Adrenal gland (tissue), 5 donors: ENCODE results near the gene FGF3.

Source experiments
- POLR2A ChIP-seq, 2 donors: fragments of 450-650 bp; IDR thresholded peaks; one replicate each; pipeline ENCODE4 v1.6.1; 2017; ENCODE audit warnings: antibody characterized with exemption in 2 of 2, mild to moderate bottlenecking in 2 of 2, moderate library complexity in 1 of 2
- TF ChIP-seq, protein P1 (sequence below), 6 experiments: fragments of 450-650 bp in 4 of 6; fragments of 200-600 bp in 2 of 6; sonication (generic) in 1 of 6; IDR thresholded peaks; 1 replicate in 5 of 6; 2 replicates in 1 of 6; pipeline versions ENCODE4 v1.5.1 to v1.8.0; 2016 to 2021; ENCODE audit warnings: antibody characterized with exemption in 6 of 6, mild to moderate bottlenecking in 2 of 6, moderate library complexity in 1 of 6
- donor health status: DM: no; HTN: no; CAD: no.

DNA sequence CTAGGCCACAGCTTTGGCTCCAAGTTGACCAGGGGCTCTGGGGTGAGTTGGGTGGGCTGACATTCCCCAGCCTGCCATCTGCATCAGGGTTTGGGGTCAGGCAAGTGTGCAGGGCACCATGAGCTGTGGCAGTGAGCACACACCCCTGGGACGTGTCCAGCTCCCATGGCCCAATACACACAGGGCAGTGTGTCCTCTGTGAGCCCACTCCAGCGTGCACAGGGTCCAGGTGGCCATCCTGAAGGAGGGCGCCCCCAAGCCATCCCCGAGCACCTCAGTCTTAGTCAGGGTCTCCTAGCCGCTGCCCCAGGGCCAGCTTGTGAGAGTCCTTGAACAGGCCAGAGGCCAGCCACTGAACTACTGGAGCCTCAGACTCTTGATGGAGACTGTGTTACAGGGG, 1.2 kb upstream of the FGF3 start:
- TF ChIP-seq, protein P1, sequence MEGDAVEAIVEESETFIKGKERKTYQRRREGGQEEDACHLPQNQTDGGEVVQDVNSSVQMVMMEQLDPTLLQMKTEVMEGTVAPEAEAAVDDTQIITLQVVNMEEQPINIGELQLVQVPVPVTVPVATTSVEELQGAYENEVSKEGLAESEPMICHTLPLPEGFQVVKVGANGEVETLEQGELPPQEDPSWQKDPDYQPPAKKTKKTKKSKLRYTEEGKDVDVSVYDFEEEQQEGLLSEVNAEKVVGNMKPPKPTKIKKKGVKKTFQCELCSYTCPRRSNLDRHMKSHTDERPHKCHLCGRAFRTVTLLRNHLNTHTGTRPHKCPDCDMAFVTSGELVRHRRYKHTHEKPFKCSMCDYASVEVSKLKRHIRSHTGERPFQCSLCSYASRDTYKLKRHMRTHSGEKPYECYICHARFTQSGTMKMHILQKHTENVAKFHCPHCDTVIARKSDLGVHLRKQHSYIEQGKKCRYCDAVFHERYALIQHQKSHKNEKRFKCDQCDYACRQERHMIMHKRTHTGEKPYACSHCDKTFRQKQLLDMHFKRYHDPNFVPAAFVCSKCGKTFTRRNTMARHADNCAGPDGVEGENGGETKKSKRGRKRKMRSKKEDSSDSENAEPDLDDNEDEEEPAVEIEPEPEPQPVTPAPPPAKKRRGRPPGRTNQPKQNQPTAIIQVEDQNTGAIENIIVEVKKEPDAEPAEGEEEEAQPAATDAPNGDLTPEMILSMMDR (IDR thresholded peaks at IDR 0.05), result no peak
- TF ChIP-seq POLR2A (IDR thresholded peaks at IDR 0.05), result no peak
